ENCODE measurements around the gene WIPF3.

WIPF3 gene

DNA sequence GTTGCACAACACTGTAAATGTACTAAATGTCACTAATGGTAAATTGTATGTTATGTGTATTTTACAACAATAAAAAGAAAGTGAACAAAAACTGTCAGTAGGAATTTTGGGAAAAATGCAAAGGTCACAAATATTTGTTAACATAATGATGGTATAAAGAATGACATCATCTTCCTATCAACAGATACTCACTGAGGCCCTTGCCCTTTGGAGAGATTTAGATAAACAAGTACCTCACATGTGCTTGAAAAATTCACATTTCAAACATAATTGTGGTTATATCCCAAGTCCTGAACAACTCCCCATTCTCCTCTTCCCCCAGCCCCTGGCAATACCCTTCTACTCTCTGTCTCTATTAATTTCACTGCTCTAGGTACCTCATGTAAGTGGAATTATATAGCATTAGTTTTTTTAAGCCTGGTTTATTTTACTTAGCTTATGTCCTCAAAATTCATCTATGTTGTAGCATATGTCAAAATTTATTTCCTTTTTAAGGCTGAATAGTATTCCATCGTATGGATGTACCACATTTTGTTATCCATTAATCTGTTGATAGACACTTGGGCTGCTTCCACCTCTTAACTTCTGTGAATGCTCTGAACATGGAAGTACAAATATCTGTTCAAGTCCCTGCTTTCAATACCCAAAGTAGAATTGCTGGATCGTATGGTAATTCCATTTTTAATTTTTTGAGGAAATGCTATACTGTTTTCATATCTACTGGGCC is 90.5 kb downstream of the WIPF3 start:
- no peak overlapping the region for H3K9ac ChIP-seq (ENCODE audit: low read depth, low read length, poor library complexity, severe bottlenecking)
- no peaks in the 10 kb centered on the region for H4K20me1 ChIP-seq (ENCODE audit: insufficient read depth, low read length, poor library complexity, severe bottlenecking)
- H3K4me3 ChIP-seq (ENCODE audit: low read length, poor library complexity, severe bottlenecking), result no peak overlapping the region
- H3K4me2 ChIP-seq (ENCODE audit: low read depth, low read length, poor library complexity, severe bottlenecking), result no peak overlapping the region
- no peaks in the 10 kb centered on the region for H3K9me2 ChIP-seq (replicated peaks; ENCODE audit: low read depth, low read length)
- no peaks in the 10 kb centered on the region for H3K79me2 ChIP-seq (ENCODE audit: insufficient read depth, low read length)
- no peaks in the 10 kb centered on the region for H3K36me3 ChIP-seq (ENCODE audit: insufficient read depth, low read length)
- no peak for TF ChIP-seq EZH2phosphoT487 (IDR thresholded peaks at IDR 0.05; ENCODE audit: borderline replicate concordance)
- TF ChIP-seq, protein P1, sequence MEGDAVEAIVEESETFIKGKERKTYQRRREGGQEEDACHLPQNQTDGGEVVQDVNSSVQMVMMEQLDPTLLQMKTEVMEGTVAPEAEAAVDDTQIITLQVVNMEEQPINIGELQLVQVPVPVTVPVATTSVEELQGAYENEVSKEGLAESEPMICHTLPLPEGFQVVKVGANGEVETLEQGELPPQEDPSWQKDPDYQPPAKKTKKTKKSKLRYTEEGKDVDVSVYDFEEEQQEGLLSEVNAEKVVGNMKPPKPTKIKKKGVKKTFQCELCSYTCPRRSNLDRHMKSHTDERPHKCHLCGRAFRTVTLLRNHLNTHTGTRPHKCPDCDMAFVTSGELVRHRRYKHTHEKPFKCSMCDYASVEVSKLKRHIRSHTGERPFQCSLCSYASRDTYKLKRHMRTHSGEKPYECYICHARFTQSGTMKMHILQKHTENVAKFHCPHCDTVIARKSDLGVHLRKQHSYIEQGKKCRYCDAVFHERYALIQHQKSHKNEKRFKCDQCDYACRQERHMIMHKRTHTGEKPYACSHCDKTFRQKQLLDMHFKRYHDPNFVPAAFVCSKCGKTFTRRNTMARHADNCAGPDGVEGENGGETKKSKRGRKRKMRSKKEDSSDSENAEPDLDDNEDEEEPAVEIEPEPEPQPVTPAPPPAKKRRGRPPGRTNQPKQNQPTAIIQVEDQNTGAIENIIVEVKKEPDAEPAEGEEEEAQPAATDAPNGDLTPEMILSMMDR (conservative IDR thresholded peaks at IDR 0.05; ENCODE audit: low read length), result no peak
- H2AFZ ChIP-seq (ENCODE audit: low read length), result no peak overlapping the region
- no peaks in the 10 kb centered on the region for H3K27me3 ChIP-seq (ENCODE audit: insufficient read depth, low read length, poor library complexity, severe bottlenecking)
- no peaks in the 10 kb centered on the region for H3K4me1 ChIP-seq (ENCODE audit: insufficient read depth, low read length, poor library complexity, severe bottlenecking)
- H3F3A ChIP-seq (ENCODE audit: low read depth), result no peaks in the 10 kb centered on the region
- no peaks in the 10 kb centered on the region for H3K9me3 ChIP-seq (ENCODE audit: insufficient read depth, low read depth, low read length)

DNA sequence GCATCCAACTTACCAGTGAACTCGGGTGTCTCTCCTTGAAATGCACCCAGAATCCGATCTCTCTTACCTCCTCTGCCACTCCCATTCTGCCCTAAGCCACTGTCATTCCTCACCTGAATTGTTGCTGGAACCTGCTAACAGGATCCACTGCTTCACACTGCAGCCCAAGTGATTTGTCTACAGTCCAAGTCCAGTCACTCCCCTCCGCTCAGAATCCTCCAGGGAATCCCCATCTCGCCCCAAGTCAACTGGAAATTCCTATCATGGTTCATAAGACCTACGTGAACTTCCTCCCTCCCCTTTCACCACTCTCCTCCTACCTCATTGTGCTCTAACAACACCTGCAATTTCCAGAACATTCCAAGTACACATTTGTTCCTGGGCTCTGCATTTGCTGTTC is 92.0 kb downstream of the WIPF3 start:
- no peak for TF ChIP-seq EZH2phosphoT487 (IDR thresholded peaks at IDR 0.05; ENCODE audit: borderline replicate concordance)
- TF ChIP-seq, protein P1 (conservative IDR thresholded peaks at IDR 0.05; ENCODE audit: low read length), result no peak
- Histone ChIP-seq H3K9me3 (ENCODE audit: insufficient read depth, low read depth, low read length) (no peaks in the 10 kb centered on the region), H3F3A (ENCODE audit: low read depth) (no peaks in the 10 kb centered on the region)

DNA sequence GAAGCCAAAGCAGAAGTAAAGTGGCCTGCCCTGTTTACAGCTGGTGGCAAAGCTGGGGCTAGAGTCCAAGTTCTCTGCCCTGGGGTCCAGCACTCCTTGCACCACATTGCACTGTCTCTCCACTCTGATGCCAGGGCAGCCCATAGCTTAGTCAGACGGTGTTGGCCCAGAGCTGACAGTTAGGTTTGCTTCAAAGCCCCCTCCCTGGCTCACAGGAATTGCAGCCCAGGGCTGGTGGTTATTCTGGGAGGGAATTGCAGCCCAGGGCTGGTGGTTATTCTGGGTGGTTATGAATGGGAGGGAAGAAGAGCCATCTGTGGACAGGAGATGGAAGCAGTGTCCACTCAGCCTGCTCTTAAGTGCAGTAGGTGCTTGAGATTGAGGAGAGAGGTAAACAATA is 94.4 kb downstream of the WIPF3 start:
- TF ChIP-seq EZH2phosphoT487 (IDR thresholded peaks at IDR 0.05; ENCODE audit: borderline replicate concordance), result no peak
- TF ChIP-seq, protein P1 (conservative IDR thresholded peaks at IDR 0.05; ENCODE audit: low read length), result no peak
- Histone ChIP-seq H3K27me3 (ENCODE audit: insufficient read depth, low read length, poor library complexity, severe bottlenecking) (no peaks in the 10 kb centered on the region), H3K9ac (ENCODE audit: low read depth, low read length, poor library complexity, severe bottlenecking) (no peak overlapping the region), H3K4me2 (ENCODE audit: low read depth, low read length, poor library complexity, severe bottlenecking) (no peak overlapping the region), H3F3A (ENCODE audit: low read depth) (no peaks in the 10 kb centered on the region), H3K4me1 (ENCODE audit: insufficient read depth, low read length, poor library complexity, severe bottlenecking) (no peaks in the 10 kb centered on the region), H3K36me3 (ENCODE audit: insufficient read depth, low read length) (no peaks in the 10 kb centered on the region), H4K20me1 (ENCODE audit: insufficient read depth, low read length, poor library complexity, severe bottlenecking) (no peaks in the 10 kb centered on the region), H3K9me2 (replicated peaks; ENCODE audit: low read depth, low read length) (no peaks in the 10 kb centered on the region), H3K4me3 (ENCODE audit: low read length, poor library complexity, severe bottlenecking) (no peak overlapping the region), H2AFZ (ENCODE audit: low read length) (0 out of 2 replicates have a peak overlapping the region, but pooled peaks have one; percentile 13), H3K79me2 (ENCODE audit: insufficient read depth, low read length) (no peaks in the 10 kb centered on the region), H3K9me3 (ENCODE audit: insufficient read depth, low read depth, low read length) (no peaks in the 10 kb centered on the region)

More for the DNA sequence above, 92.0 kb downstream of the WIPF3 start:
- Histone ChIP-seq H3K4me3 (ENCODE audit: low read length, poor library complexity, severe bottlenecking) (no peak overlapping the region), H3K27me3 (ENCODE audit: insufficient read depth, low read length, poor library complexity, severe bottlenecking) (no peaks in the 10 kb centered on the region), H3K4me1 (ENCODE audit: insufficient read depth, low read length, poor library complexity, severe bottlenecking) (no peaks in the 10 kb centered on the region), H3K9ac (ENCODE audit: low read depth, low read length, poor library complexity, severe bottlenecking) (no peak overlapping the region), H3K79me2 (ENCODE audit: insufficient read depth, low read length) (no peaks in the 10 kb centered on the region), H3K4me2 (ENCODE audit: low read depth, low read length, poor library complexity, severe bottlenecking) (no peak overlapping the region), H4K20me1 (ENCODE audit: insufficient read depth, low read length, poor library complexity, severe bottlenecking) (no peaks in the 10 kb centered on the region), H2AFZ (ENCODE audit: low read length) (no peak overlapping the region), H3K36me3 (ENCODE audit: insufficient read depth, low read length) (no peaks in the 10 kb centered on the region), H3K9me2 (replicated peaks; ENCODE audit: low read depth, low read length) (no peaks in the 10 kb centered on the region)

All from Loucy (cell line).